ENCODE data around the gene EXTL1.

EXTL1 gene

DNA sequence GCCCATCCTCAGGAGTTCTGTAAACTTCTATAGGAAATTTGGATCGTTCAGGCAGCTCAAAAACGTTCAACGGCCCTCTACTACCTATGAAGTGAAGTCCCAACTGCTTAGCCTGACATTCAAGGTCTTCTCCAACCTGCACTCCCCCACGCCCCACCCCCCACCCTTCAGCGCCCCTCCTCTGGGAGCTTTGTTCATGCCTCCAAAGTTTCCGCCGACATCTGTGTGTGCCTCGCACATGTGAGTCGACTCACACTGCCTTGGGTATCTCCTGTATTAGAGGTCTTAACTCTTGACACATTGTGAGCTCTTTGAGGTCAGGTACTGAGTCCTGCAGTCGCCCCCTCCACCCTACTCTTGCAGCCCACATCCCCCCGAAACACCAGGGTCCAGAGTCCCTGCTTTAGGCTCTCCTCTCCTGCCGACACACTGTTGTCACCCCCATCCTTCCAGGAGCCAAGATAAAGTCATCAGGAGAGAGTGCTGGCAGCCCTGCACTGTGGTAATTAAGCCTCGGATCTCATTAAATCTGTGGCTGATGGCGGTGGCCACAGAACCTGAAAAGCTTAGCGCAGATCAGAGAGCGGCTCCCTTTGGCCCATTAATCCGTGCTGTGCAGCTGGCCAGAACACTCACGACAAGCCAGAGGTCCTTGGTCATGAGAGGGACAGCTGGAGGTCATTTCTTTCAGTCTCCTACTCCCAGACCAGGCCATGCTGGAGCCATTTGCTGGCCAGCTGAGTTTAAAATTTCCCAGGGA is 22.4 kb upstream of the EXTL1 start:
- no peak overlapping the region for H3K4me3 ChIP-seq (ENCODE audit: low read depth in 1 of 2, low read length in 2 of 2)
- no peaks in the 10 kb centered on the region for H3K9me3 ChIP-seq (ENCODE audit: control insufficient read depth in 1 of 2, low read length in 2 of 2)
- H3K27me3 ChIP-seq (ENCODE audit: low read depth, low read length) = no peaks in the 10 kb centered on the region
- H3K27ac ChIP-seq (ENCODE audit: low read length) = no peak overlapping the region
- peaks cover 12 to 16% of the 10 kb centered on the region in 2 donors for H3K4me1 ChIP-seq (ENCODE audit: control insufficient read depth in 1 of 2, insufficient read depth in 2 of 2, low read length in 2 of 2)
- H3K36me3 ChIP-seq (ENCODE audit: control insufficient read depth in 1 of 2, insufficient read depth in 2 of 2, low read length in 2 of 2) = no peaks in the 10 kb centered on the region

DNA sequence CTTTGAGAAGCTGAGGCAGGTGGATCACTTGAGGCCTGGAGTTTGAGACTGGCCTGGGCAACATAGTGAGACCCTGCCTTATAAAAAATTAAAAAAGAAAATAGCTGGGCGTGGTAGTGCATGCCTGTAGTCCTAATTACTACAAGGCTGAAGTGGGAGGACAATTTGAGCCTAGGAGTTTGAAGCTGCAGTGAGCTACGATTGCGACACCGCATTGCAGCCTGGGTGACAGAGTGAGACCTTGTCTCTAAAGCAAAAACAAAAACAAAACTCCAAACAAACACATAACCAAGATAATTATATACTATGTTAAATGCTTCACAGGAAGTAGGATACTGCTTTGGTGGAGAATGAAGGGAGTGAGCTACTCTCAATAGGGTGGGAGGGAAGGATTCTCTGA is 18.3 kb upstream of the EXTL1 start:
- H3K27me3 ChIP-seq (ENCODE audit: low read depth, low read length) = no peaks in the 10 kb centered on the region
- peaks cover 5 to 9% of the 10 kb centered on the region in 2 donors for H3K4me1 ChIP-seq (ENCODE audit: control insufficient read depth in 1 of 2, insufficient read depth in 2 of 2, low read length in 2 of 2)
- H3K9me3 ChIP-seq (ENCODE audit: control insufficient read depth in 1 of 2, low read length in 2 of 2) = no peaks in the 10 kb centered on the region

DNA sequence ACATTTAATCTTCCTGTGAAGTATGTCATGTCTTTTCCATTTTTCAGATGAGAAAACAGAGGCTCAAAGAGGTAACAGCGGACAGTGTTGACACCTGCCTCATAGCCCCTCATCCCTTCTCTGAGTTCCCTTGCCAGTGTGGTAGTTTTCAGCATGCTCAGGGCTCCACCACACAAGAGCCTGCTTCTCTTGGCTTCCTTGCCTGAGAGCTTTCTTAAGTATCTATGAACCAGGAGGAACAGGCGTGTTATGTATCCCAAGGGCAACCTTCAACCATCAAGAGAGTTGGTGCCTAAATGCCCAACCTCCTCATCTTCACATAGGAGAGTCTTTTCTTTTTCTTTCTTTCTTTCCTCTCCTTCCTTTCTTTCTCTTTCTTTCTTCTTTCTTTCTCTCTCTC is 17.8 kb upstream of the EXTL1 start:
- Histone ChIP-seq H3K4me3 (ENCODE audit: low read depth in 1 of 2, low read length in 2 of 2) (no peak overlapping the region), H3K4me1 (ENCODE audit: control insufficient read depth in 1 of 2, insufficient read depth in 2 of 2, low read length in 2 of 2) (peaks cover 0 to 4% of the 10 kb centered on the region in 2 donors), H3K27ac (ENCODE audit: low read length) (no peak overlapping the region), H3K36me3 (ENCODE audit: control insufficient read depth in 1 of 2, insufficient read depth in 2 of 2, low read length in 2 of 2) (no peaks in the 10 kb centered on the region), H3K9me3 (ENCODE audit: control insufficient read depth in 1 of 2, low read length in 2 of 2) (no peaks in the 10 kb centered on the region), H3K27me3 (ENCODE audit: low read depth, low read length) (no peaks in the 10 kb centered on the region)

More for the DNA sequence above, 18.3 kb upstream of the EXTL1 start:
- Histone ChIP-seq H3K4me3 (ENCODE audit: low read depth in 1 of 2, low read length in 2 of 2) (no peak overlapping the region), H3K27ac (ENCODE audit: low read length) (no peak overlapping the region), H3K36me3 (ENCODE audit: control insufficient read depth in 1 of 2, insufficient read depth in 2 of 2, low read length in 2 of 2) (no peaks in the 10 kb centered on the region)

DNA sequence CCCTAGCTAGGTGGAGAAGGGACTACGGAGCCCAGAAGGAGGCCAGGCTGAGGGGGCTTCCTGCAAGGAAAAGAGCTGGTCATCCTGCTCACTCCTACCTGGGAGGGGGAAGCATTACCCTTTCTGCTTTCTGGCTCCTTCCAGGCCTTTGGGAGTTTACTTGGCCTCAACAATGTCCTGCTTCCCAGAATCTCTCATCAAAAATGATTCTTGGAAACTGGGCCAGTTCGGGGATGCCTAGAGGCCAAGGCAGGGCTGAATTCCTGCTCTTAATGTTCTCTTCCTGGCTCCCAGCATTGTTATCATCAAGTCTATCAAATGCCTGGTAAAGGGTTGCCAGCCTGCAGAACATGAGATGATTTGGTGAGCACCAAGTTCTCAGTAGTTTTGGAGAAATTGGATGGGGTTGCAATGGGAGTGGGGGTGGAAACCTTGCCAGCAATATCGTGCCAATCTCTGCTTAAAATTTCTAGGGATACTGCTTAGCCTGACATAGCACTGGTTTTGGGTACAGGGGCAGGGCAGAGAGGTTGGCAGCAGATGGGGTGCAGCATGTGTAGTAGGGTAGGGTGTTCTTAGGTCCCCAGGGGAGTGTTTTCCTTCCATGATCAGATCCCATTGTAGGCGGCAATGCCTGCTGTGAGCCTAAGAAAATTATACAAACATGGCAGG is 16.0 kb upstream of the EXTL1 start:
- no peaks in the 10 kb centered on the region for H3K27me3 ChIP-seq (ENCODE audit: low read depth, low read length)
- no peak overlapping the region for H3K27ac ChIP-seq (ENCODE audit: low read length)
- no peaks in the 10 kb centered on the region for H3K9me3 ChIP-seq (ENCODE audit: control insufficient read depth in 1 of 2, low read length in 2 of 2)
- peaks cover 0 to 4% of the 10 kb centered on the region in 2 donors for H3K4me1 ChIP-seq (ENCODE audit: control insufficient read depth in 1 of 2, insufficient read depth in 2 of 2, low read length in 2 of 2)
- no peak overlapping the region for H3K4me3 ChIP-seq (ENCODE audit: low read depth in 1 of 2, low read length in 2 of 2)
- no peaks in the 10 kb centered on the region for H3K36me3 ChIP-seq (ENCODE audit: control insufficient read depth in 1 of 2, insufficient read depth in 2 of 2, low read length in 2 of 2)

DNA sequence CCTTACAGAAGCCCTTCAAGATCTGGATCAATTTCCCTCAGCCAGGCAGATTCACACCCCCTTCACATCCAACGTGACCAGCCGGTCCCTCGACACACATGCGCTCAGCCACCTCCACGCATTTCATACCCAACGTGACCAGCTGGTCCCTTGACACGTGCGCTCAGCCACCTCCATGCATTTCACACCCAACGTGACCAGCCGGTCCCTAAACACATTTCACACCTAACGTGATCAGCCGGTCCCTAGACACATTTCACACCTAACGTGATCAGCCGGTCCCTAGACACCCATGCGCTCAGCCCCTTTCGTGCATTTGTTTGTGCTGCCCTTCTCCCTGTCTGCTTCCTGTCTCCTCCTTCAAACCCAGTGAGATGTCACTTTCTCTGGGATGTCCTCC is 14.9 kb upstream of the EXTL1 start:
- no peaks in the 10 kb centered on the region for H3K27me3 ChIP-seq (ENCODE audit: low read depth, low read length)
- no peak overlapping the region for H3K4me3 ChIP-seq (ENCODE audit: low read depth in 1 of 2, low read length in 2 of 2)
- H3K36me3 ChIP-seq (ENCODE audit: control insufficient read depth in 1 of 2, insufficient read depth in 2 of 2, low read length in 2 of 2) = no peaks in the 10 kb centered on the region
- no peak overlapping the region for H3K27ac ChIP-seq (ENCODE audit: low read length)
- H3K4me1 ChIP-seq (ENCODE audit: control insufficient read depth in 1 of 2, insufficient read depth in 2 of 2, low read length in 2 of 2) = peaks cover 0 to 4% of the 10 kb centered on the region in 2 donors
- no peaks in the 10 kb centered on the region for H3K9me3 ChIP-seq (ENCODE audit: control insufficient read depth in 1 of 2, low read length in 2 of 2)

DNA sequence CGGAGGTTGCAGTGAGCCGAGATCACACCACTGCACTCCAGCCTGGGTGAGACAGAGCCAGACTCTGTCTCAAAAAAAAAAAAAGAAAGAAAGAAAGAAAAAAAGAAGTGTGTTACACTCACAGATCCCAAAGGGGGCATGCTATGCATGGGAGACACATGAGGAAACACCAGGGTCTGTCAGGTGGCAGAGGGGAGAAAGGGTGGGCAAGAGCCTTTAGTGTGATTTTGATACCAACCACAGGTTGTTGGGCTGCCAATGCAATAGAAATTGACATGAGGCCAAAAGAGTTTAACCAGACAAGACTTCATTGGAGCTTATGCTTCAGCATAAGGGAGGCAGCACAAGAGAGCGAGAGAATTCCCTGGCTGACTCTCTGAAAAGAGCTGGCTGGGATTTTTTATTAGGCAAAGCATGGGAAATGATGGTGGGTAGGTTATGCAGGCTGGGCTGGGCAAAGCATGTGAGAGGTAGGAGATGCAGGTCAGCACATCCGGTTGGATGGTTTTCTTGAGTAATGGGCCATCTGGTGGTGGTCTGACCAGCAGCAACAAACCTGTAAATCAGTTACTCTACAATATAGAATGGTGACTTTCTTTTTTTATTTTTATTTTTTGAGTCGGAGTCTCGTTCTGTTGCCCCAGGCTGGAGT is 11.7 kb upstream of the EXTL1 start:
- no peaks in the 10 kb centered on the region for H3K36me3 ChIP-seq (ENCODE audit: control insufficient read depth in 1 of 2, insufficient read depth in 2 of 2, low read length in 2 of 2)
- no peaks in the 10 kb centered on the region for H3K9me3 ChIP-seq (ENCODE audit: control insufficient read depth in 1 of 2, low read length in 2 of 2)
- no peak overlapping the region for H3K27ac ChIP-seq (ENCODE audit: low read length)
- H3K4me3 ChIP-seq (ENCODE audit: low read depth in 1 of 2, low read length in 2 of 2) = no peak overlapping the region
- H3K4me1 ChIP-seq (ENCODE audit: control insufficient read depth in 1 of 2, insufficient read depth in 2 of 2, low read length in 2 of 2) = peaks cover 0 to 4% of the 10 kb centered on the region in 2 donors
- H3K27me3 ChIP-seq (ENCODE audit: low read depth, low read length) = no peaks in the 10 kb centered on the region

DNA sequence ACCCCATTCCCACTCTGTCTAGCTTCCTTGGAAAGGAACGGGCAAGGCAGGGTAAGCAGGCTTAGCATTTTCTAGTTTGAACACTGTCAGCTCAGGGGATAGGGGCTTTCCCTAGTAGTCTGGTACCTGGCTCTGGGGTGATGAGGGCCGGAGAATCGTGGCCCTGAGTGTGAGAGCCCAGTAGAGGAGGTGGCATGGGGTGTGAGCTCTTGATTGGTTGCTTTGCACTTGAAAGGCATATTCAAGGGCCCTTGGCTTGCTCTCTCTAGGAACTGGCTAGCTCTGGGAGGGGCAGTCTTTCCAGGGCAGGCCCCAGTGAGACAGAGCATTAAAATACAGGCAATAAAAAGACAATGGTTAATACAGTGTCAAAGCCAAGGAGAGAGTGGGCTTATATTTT is 10.8 kb upstream of the EXTL1 start:
- no peaks in the 10 kb centered on the region for H3K4me1 ChIP-seq (ENCODE audit: control insufficient read depth in 1 of 2, insufficient read depth in 2 of 2, low read length in 2 of 2)

DNA sequence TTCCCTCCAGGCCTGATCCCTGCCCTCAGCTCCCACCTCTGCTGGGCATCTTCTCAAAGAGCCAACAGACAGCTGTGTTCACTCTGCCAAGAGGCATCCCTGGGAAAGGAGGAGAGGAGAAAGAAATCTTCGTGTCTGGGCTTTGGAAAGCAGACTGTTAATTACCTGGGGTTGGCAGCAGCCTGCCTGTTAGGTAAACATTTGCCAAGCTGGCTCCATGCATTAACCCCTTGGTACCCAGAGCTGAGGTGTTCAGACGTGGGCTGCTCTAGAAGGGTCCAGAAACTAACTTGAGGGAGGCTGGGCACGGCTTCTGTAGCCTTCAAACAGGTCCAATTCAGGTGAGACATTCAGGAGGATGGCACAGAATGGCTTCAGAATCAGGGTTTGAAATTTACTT is 8.7 kb upstream of the EXTL1 start:
- Histone ChIP-seq H3K36me3 (ENCODE audit: control insufficient read depth in 1 of 2, insufficient read depth in 2 of 2, low read length in 2 of 2) (no peaks in the 10 kb centered on the region), H3K9me3 (ENCODE audit: control insufficient read depth in 1 of 2, low read length in 2 of 2) (no peaks in the 10 kb centered on the region), H3K4me3 (ENCODE audit: low read depth in 1 of 2, low read length in 2 of 2) (no peak overlapping the region), H3K27me3 (ENCODE audit: low read depth, low read length) (no peaks in the 10 kb centered on the region), H3K4me1 (ENCODE audit: control insufficient read depth in 1 of 2, insufficient read depth in 2 of 2, low read length in 2 of 2) (peaks cover 0 to 9% of the 10 kb centered on the region in 2 donors), H3K27ac (ENCODE audit: low read length) (no peak overlapping the region)

More for the DNA sequence above, 10.8 kb upstream of the EXTL1 start:
- Histone ChIP-seq H3K4me3 (ENCODE audit: low read depth in 1 of 2, low read length in 2 of 2) (no peak overlapping the region), H3K36me3 (ENCODE audit: control insufficient read depth in 1 of 2, insufficient read depth in 2 of 2, low read length in 2 of 2) (no peaks in the 10 kb centered on the region), H3K9me3 (ENCODE audit: control insufficient read depth in 1 of 2, low read length in 2 of 2) (no peaks in the 10 kb centered on the region), H3K27ac (ENCODE audit: low read length) (no peak overlapping the region), H3K27me3 (ENCODE audit: low read depth, low read length) (no peaks in the 10 kb centered on the region)

DNA sequence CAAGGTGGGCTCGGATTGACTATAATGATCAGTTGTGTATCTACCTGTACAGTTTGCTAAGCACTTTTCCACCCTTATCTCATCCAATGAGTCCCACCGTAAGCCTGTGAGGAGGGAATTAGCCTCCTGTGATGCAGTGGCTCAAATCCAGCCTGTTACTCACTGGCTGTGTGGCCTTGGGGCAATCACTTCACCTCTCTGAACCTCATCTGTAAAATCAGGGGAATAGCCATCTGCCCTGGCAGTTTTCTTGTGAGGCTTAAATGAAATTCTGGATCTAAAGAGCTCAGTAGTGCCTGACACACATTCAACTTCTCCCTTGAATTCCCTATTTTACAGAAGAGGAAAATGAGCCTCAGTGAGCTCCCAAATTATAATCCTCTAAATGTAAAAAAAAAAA is 7.4 kb upstream of the EXTL1 start:
- H3K27me3 ChIP-seq (ENCODE audit: low read depth, low read length) = no peaks in the 10 kb centered on the region
- H3K27ac ChIP-seq (ENCODE audit: low read length) = no peak overlapping the region
- no peak overlapping the region for H3K4me3 ChIP-seq (ENCODE audit: low read depth in 1 of 2, low read length in 2 of 2)
- peaks cover 0 to 9% of the 10 kb centered on the region in 2 donors for H3K4me1 ChIP-seq (ENCODE audit: control insufficient read depth in 1 of 2, insufficient read depth in 2 of 2, low read length in 2 of 2)
- no peaks in the 10 kb centered on the region for H3K36me3 ChIP-seq (ENCODE audit: control insufficient read depth in 1 of 2, insufficient read depth in 2 of 2, low read length in 2 of 2)
- no peaks in the 10 kb centered on the region for H3K9me3 ChIP-seq (ENCODE audit: control insufficient read depth in 1 of 2, low read length in 2 of 2)

DNA sequence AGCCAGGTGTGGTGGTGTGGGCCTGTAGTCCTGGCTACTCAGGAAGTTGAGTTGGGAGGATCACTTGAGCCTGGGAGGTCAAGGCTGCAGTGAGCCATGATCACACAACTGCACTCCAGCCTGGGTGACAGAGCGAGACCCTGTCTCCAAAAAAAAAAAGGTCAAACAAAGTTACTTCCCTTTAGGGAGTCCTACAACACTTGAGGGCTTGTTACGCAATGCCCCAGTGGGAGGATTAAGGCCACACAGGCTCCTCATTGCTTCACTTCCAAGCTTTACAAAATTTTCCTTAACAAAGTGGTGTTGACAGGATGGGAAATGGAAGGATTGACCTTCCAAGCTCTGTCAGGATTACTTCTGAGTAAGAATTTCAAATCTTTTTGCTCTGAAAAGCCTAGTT is 6.2 kb upstream of the EXTL1 start:
- no peak overlapping the region for H3K27ac ChIP-seq (ENCODE audit: low read length)
- H3K9me3 ChIP-seq (ENCODE audit: control insufficient read depth in 1 of 2, low read length in 2 of 2) = no peaks in the 10 kb centered on the region
- peaks cover 0 to 16% of the 10 kb centered on the region in 2 donors for H3K4me1 ChIP-seq (ENCODE audit: control insufficient read depth in 1 of 2, insufficient read depth in 2 of 2, low read length in 2 of 2)
- no peaks in the 10 kb centered on the region for H3K27me3 ChIP-seq (ENCODE audit: low read depth, low read length)
- no peak overlapping the region for H3K4me3 ChIP-seq (ENCODE audit: low read depth in 1 of 2, low read length in 2 of 2)
- H3K36me3 ChIP-seq (ENCODE audit: control insufficient read depth in 1 of 2, insufficient read depth in 2 of 2, low read length in 2 of 2) = no peaks in the 10 kb centered on the region

DNA sequence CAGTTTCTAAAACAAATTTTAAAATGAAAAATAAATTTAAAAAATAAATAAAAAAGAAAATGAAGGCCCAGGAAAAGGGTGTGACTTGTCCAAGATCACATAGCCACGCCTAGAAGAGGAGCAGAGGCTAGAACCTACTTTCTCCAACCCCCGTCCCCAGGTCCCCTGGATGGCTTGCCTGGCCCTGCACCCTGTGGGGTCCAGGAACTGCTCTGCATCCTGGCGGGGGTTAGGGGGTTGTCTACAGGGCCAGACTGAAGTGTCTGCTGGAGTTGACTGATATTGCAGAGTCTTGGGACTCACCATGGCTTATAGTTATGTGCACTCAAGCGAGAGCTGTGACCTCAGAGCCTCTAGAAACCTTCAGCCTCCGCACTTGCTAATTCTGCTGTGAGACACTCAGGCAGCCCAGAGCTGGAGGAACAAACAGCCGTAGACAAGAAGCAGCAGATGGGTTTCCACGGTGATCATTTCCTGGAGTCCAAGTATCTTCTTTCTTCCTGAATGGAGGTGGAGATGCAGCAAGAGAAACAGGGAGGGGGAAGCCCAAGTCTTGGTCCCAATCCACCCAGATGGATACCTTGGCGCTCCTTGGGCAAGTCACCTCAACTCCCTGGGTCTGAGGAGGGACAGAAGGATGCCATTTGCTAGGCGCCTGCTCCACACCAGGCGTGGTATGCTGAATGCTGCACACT is 5.2 kb upstream of the EXTL1 start:
- Histone ChIP-seq H3K9me3 (ENCODE audit: control insufficient read depth in 1 of 2, low read length in 2 of 2) (no peaks in the 10 kb centered on the region), H3K27ac (ENCODE audit: low read length) (no peak overlapping the region), H3K36me3 (ENCODE audit: control insufficient read depth in 1 of 2, insufficient read depth in 2 of 2, low read length in 2 of 2) (no peaks in the 10 kb centered on the region), H3K4me1 (ENCODE audit: control insufficient read depth in 1 of 2, insufficient read depth in 2 of 2, low read length in 2 of 2) (peaks cover 0 to 26% of the 10 kb centered on the region in 2 donors), H3K27me3 (ENCODE audit: low read depth, low read length) (no peaks in the 10 kb centered on the region), H3K4me3 (ENCODE audit: low read depth in 1 of 2, low read length in 2 of 2) (no peak overlapping the region)
